Fibroblast of skin of left biceps (primary cell): Measurements from ENCODE around the gene FGD3.

Source experiments
- DNase-seq, 2 experiments: peaks; one replicate each; pipeline ENCODE4 v3.0.0-alpha.2; 2013; ENCODE audit warnings: low read depth in 2 of 2

The FGD3 gene

DNA sequence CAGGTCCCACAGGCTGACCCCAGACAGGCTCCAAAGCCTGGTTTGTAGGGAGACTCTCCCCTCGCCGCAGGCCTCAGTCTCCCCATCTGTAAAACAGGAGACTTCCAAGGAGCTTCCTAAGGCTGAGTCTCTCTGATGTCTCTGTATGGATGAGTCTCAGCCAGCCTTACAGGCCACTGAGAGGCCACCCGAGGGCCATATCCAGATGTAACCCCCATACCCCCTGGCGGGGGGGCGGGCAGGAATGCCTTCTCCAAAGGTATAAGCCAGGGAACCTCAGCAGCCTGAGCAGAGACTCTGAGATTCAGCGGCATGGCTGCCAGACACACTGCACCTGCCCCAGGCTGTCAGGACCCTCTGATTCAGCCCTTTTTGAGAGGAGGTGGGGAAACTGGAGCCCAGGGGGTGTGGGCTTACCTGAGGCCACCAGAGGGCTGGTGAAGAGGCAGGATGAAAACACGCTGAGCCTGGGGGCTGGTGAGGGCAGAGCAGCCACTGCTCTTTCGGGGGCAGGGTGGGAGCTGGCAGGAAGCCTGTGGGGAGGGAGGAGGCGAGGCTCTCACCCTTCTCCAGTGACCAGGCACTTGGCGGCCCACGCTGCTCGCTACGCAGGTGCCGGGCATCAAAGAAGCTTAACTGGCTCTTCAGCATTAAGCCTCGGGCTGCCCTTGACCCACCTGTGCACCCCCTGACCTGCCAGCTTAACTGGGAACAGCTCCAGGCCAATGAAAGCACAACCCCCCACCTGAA lies 105.6 kb downstream of the FGD3 start:
- DNase-seq, result no peak

- no peak for DNase-seq
Observed at GRCh38 chr9:93053781-93054331, 106.5 kb downstream of the FGD3 start.

DNA sequence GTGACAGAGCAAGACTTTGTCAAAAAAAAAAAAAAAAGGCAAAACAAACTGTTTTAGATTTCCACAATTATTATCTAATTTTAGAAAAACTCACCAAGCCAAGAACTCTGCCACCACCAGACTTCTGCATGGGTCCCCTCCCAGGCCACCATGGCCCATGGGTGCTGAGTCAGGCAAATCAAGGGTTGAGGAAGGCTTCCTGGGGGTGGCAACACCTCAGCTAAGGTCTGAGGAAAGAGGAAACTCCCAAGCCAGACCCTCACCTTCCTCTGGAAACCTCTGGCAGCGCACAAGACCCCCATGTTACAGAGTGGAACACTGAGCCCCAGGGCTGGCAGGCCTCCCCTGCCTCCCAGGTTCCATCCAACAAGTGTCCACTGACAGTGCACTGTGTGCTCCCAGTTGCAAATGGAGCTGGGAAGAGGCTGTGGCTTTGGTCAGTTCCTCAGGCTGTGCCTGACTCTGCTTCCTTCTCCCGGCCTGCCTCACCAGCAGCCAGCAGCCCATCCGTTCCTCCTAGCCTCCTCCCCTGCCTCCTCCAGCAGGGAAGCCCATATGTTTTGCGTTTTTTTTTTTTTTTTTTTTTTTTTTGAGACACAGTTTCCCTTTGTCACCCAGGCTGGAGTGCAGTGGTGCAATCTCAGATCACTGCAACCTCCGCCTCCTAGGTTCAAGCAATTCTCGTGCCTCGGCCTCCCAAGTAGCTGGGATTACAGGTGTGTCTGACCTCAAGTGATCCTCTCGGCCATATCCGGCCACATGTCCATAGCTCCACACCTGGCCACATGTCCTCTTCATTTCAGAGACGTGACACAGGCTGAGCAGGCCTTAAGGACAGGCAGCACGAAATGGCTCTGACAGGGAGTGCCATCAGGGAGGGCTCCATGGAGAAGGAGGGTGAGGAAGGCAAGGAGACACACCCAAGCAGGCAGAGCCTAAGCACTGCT lies 107.7 kb downstream of the FGD3 start:
- no peak for DNase-seq

- DNase-seq, result no peak
Observed at GRCh38 chr9:93057042-93057702, 109.8 kb downstream of the FGD3 start.

GRCh38 chr9:93057703-93058354 lies 110.5 kb downstream of the FGD3 start:
- DNase-seq, result no peak

DNA sequence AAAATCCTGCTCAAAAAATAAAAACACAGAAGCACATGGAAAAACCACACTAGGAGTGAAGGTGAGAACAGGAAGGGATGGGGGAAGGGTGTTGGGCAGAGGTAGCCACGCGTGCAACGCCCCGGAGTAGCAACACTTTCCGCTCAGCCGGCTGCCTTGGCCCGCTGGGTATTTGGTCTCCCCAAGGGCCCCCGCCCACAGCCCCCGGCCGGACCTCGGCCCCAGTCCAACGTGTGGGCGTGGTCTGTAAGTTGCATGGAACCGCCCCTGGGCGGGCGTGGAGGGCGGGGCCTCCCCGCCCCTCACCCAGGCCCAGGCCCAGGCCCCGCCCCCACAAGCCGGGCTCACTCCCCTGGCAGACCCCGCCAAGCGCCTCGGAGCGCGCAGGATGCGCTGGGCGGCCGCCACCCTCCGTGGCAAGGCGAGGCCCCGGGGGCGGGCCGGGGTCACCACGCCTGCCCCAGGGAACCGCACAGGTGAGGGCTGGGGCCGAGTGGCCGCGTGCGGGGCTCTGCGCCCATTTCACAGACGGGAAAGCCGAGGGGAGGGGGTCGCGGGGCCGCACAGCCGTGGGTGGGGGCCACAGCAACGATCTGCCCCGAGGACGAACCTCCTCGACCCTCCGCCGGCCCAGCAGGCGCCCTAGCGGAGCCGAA lies 111.2 kb downstream of the FGD3 start, which contains the start of gene SUSD3:
Gene SUSD3 (plus strand): TSS at position 347 of the 656 bp plus-strand sequence. CDS start 42 bp downstream, at position 389.
- DNase-seq, result no peak

DNA sequence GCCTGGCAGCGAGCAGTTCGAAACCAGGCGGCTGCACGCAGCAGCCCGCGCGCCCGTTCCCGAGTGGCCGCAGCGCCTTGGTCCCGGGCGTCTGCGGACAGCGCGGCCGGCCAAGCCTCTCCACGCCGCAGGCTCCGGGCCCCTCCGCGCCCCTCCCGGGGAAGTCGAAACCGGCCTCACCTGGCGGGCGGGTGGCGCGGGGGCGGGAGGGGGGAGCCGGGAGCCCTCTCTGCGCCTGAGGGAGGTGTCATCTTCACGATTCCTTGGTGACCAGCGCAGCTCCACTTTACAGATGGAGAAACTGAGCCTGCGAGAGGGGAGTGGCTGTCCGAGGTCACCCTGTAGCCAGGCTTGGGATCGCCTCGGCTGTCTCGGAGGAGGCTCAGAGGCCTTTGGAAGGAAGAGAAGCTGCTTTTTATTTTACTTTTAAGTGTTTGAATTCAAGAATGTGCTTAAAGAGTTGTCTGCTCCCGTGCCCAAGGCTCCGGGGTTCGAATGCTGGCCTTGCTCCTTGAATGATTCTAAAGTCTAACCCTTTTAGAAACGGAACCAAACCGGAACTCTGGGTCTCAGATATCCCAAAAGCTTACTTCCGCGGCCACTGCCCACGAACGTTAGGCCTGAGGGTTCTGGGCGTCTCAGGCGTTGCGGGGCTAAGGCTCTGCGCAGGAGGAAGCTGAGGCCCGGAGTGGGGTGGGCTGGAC lies 111.8 kb downstream of the FGD3 start:
- DNase-seq, result no peak

DNA sequence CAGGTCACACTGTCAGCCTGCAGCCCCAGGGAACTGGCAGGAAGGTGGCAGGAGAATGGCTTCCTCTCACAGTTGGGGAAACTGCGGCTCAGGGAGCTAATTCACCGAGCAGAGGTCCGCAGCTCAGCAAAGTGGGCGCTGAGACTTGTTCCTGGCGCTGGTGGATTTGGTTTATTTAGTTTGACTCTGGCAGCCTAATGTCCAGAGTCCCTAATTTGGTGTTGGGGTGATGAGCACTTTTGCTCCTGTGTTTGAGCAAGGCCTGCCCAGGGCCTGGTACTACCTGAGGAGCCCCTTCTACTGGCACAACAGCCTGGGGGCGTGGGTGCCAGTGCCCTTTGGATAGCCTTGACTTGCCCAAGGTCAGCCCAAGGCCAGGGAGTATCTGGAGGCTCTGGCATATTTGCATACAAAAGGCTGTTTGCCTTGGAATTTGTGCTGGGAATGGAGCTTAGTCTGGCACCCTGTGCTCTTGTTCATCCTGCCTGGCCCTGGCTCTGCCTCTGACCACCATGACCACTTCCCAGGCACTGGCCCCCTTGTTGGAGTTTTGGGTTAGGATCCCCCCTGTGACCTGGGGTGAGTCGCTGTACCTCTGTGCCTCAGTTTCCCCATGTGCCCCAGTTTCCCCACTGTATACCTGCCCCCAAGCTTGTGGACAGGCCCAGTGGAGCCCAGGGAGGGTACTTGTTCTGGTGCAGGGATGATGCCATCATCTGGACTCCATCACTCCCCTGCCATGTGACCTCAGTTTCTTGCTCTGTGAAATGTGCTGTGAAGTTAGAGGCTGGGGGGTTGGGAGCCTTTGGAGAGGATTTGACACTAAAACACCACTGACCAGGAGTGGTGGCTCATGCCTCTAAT lies 112.6 kb downstream of the FGD3 start:
- DNase-seq, result no peak

DNA sequence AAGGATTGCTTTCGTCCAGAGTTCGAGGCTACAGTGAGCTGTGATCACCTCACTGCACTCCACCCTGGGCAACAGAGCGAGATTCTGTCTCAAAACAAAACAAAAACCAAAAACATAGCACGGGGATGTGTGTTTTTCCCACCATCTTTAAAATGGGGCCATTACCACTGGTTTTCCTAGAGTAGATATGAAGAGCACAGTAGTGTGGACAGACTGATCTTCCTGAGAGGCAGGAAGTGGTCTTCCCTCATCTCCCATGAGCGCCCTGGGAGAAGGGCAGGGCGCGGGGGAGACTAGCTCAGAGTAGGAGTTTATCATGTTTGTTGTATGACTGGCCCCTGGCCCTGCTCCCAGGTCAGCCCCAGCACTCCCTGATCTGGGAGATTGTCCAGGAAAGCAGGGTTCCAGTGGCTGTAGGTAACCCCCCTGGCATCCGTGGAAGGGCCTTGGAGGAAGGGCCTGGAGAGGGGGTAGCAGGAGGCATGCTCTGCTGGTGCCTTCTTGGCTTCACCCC lies 113.5 kb downstream of the FGD3 start:
- no peak for DNase-seq

- no peak for DNase-seq
Observed at GRCh38 chr9:93061260-93061751, 114.0 kb downstream of the FGD3 start.

DNA sequence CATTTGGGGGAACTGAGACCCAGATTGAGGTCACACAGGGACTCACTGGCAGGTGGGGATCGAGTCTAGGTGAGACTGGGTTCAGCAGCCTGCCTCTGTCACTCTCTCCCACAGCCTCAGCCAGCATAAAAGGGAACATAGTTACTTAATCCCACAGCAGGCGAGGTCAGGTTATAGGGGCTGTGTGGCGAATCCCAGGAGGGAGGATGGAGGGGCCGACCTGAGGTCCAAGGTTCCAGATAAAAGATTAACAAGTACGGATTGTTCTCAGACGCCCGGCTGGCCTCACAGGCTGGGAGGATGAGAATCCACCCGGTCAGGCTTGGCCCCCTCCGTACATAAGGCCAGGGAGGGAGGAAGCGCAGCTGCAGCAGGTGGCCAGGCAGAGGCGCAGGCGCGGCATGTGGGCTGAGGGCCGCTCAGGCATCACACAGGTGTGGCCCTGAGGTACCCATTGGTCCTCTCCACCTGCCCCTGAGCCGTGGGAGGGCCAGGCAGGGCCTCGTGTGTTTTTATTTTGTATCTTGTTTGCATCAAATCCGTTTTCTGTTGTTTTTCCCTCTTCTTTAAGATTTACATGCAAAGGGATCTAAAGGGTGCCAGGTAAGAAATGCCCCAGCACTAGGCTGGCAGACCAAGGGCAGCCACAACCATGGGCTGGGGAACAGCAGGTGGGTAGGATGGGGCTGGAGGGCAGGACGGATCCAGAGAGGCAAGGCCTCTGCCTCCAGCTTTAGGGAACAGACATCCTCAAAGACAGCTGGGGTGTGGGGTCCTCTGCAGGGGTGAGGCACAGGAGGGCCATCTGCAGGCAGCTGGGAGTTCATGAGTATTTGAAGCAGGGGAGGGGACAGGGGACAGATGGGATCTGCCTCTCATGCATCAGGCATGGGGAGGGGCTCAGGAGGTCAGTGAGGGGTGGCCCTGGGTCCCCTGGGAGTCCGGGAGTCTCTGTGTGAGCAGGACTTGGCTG lies 114.8 kb downstream of the FGD3 start:
- no peak for DNase-seq

DNA sequence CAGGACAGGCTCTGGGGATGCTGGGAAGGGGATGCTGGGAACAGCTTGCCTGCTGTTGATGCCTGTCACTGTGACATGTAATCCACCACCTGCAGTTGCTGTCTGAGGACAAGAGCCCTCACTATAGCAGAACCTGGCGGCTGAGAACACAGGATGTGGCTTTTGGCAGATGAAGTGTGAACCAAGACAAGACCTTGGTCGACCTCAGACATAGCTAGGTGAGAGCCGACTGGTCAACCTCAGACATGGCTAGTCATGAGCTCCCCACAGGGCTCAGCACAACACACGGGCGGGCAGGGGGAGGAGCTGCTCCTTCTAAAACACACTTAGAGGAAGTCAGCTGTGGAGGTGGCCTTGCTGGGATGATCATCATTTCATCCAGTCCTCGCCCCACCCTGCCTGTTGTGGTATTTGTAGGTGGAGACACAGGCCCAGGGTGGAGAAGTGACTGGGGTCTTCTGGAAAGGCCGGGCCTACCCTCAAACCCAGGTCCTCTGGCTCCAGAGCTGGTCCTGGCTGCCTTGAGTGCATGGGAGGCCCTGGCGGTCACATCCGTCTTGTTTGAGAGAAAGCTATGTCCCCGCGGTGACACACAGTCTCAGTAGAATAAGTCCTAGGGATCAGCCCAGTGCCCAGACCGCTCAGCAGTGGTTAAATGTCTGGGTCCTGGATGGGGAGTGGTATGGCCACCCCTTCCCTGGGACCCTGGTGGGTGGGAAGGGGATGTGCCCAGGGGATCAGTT lies 117.2 kb downstream of the FGD3 start:
- no peak for DNase-seq

- DNase-seq, result no peak
Observed at GRCh38 chr9:93065135-93065720, 117.9 kb downstream of the FGD3 start.

- no peak for DNase-seq
Observed at GRCh38 chr9:93066978-93067603, 119.8 kb downstream of the FGD3 start.

DNA sequence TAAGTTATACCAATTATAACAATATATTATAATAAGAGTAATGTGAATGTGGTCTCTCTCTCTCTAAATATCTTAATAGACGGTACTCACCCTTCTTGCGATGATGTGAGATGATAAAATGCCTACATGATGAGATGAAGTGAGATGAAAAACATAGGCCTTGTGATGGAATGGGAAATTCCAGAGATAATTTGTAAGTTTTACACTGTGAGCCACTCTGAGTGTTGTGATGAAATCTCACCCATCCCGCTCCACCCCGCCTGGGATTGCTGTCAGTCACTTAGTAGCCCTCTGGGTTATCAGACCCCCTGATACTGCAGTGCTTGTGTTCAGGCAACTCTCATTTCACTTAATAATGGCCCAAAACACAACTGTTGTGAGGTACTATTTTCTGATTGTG lies 121.6 kb downstream of the FGD3 start:
- no peak for DNase-seq

DNA sequence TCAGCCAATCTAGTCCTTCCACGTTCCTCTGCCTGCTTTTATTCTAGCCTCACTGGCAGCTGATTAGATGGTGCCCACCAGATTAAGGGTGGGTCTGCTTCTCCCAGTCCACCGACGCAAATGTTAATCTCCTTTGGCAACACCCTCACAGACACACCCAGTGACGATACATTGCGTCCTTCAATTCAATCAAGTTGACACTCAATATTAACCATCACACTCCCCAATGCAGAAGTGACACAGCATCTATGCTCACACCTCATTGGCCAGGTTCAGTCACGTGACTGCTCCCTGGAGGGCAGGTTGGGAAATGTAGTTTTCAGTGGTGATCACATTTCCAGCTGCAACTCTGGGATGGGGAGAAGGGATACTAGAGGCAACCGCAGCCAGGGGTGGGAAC lies 124.1 kb downstream of the FGD3 start:
- DNase-seq, result no peak
